C4-2B (cell line): ENCODE measurements around the gene IL22.

Experiments
- ZFX ChIP-seq: fragments of 450-650 bp; IDR thresholded peaks from 2 replicates; pipeline ENCODE4 v1.6.1; 2017
- TF ChIP-seq, protein P1 (sequence below): fragments of 450-650 bp; conservative IDR thresholded peaks from 2 replicates; pipeline ENCODE4 v1.5.1; 2017; ENCODE audit warnings: mild to moderate bottlenecking

DNA sequence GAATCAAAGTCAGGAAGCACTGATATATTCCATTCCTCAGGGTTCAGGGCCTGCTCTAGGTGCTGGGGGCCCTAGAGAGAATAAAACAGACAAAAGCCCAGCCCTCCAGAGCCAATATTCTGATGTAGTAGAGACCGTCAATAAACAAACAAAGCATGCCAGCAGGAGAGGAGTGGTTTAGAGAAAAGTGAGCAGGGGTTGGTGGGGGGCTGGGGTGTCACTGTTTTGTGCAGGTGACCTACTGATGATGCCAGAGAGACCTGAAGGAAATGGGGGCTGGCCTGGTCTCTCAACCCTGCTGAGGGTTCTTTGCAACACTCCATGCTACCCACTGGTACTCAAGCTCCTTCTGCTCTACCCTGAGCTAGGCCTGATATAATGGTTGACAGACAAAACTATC lies 54.3 kb downstream of the IL22 start:
- TF ChIP-seq, protein P1, sequence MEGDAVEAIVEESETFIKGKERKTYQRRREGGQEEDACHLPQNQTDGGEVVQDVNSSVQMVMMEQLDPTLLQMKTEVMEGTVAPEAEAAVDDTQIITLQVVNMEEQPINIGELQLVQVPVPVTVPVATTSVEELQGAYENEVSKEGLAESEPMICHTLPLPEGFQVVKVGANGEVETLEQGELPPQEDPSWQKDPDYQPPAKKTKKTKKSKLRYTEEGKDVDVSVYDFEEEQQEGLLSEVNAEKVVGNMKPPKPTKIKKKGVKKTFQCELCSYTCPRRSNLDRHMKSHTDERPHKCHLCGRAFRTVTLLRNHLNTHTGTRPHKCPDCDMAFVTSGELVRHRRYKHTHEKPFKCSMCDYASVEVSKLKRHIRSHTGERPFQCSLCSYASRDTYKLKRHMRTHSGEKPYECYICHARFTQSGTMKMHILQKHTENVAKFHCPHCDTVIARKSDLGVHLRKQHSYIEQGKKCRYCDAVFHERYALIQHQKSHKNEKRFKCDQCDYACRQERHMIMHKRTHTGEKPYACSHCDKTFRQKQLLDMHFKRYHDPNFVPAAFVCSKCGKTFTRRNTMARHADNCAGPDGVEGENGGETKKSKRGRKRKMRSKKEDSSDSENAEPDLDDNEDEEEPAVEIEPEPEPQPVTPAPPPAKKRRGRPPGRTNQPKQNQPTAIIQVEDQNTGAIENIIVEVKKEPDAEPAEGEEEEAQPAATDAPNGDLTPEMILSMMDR: no peak
- TF ChIP-seq ZFX: no peak
